Ectodermal cell (in vitro differentiated cells): ENCODE measurements around the gene BTBD19.
"Not testable (repeated sequence)": the region's sequence is repeated elsewhere in the genome, so short reads cannot be mapped to it uniquely, and the experiment has no call there.

Experiments used
- H3K27ac ChIP-seq: 2 replicates; pipeline ENCODE4 v1.7.0; 2013; ENCODE audit warnings: mild to moderate bottlenecking, low read depth, low read length; ENCODE audit not compliant: insufficient read depth, poor library complexity, severe bottlenecking
- H3K27me3 ChIP-seq: 2 replicates; pipeline ENCODE4 v1.7.0; 2013; ENCODE audit warnings: mild to moderate bottlenecking, low read length; ENCODE audit not compliant: insufficient read depth, control insufficient read depth, poor library complexity, severe bottlenecking
- H3K36me3 ChIP-seq: one replicate; pipeline ENCODE4 v1.7.0; 2013; ENCODE audit warnings: low read length; ENCODE audit not compliant: control insufficient read depth, insufficient read depth
- H3K4me1 ChIP-seq: one replicate; pipeline ENCODE4 v1.7.0; 2013; ENCODE audit warnings: low read length; ENCODE audit not compliant: control insufficient read depth, insufficient read depth
- H3K4me3 ChIP-seq: 2 replicates; pipeline ENCODE4 v1.7.0; 2013; ENCODE audit warnings: low read depth, low read length, control low read depth; ENCODE audit not compliant: insufficient read depth
- H3K9me3 ChIP-seq: 2 replicates; pipeline ENCODE4 v1.7.0; 2013; ENCODE audit warnings: mild to moderate bottlenecking, low read length, moderate library complexity; ENCODE audit not compliant: control insufficient read depth
- WGBS, 2 experiments: methylation state at CpG; one replicate each; pipeline ENCODE4 v1.1.7; 2013; ENCODE audit warnings: missing lambda C conversion rate in 2 of 2; 5-methylcytosine and 5-hydroxymethylcytosine counted together

The BTBD19 gene

GRCh38 chr1:44822131-44822701 lies 13.9 kb downstream of the BTBD19 start:
- Histone ChIP-seq H3K27me3 (no peaks in the 10 kb centered on the region), H3K4me3 (no peak overlapping the region), H3K36me3 (no peaks in the 10 kb centered on the region), H3K27ac (no peak overlapping the region), H3K9me3 (no peaks in the 10 kb centered on the region), H3K4me1 (no peaks in the 10 kb centered on the region)
- 90 to 92% methylated on average over 6 of the region's 6 CpGs for WGBS, 2 experiments

- Histone ChIP-seq H3K36me3 (no peaks in the 10 kb centered on the region), H3K27me3 (no peaks in the 10 kb centered on the region), H3K4me3 (no peak overlapping the region), H3K9me3 (no peaks in the 10 kb centered on the region), H3K4me1 (no peaks in the 10 kb centered on the region), H3K27ac (no peak overlapping the region)
- 94 to 95% methylated on average over 15 of the region's 15 CpGs for WGBS, 2 experiments
Observed at GRCh38 chr1:44822981-44823451, 14.7 kb downstream of the BTBD19 start.

- not testable (repeated sequence) for H3K9me3 ChIP-seq, H3K27ac ChIP-seq, H3K4me3 ChIP-seq, H3K27me3 ChIP-seq, H3K36me3 ChIP-seq, H3K4me1 ChIP-seq
- WGBS, 2 experiments: 93 to 94% methylated on average over 6 of the region's 6 CpGs
Observed at GRCh38 chr1:44824392-44824791, 16.1 kb downstream of the BTBD19 start.

- WGBS, 2 experiments: 84 to 85% methylated on average over 24 of the region's 24 CpGs
- no peaks in the 10 kb centered on the region for H3K4me1 ChIP-seq
- no peak overlapping the region for H3K27ac ChIP-seq
- no peaks in the 10 kb centered on the region for H3K9me3 ChIP-seq
- H3K4me3 ChIP-seq: no peak overlapping the region
- no peaks in the 10 kb centered on the region for H3K27me3 ChIP-seq
- H3K36me3 ChIP-seq: no peaks in the 10 kb centered on the region
Observed at GRCh38 chr1:44826375-44827196, 18.3 kb downstream of the BTBD19 start.

- H3K9me3 ChIP-seq: no peaks in the 10 kb centered on the region
- H3K36me3 ChIP-seq: no peaks in the 10 kb centered on the region
- no peaks in the 10 kb centered on the region for H3K4me1 ChIP-seq
- H3K27me3 ChIP-seq: no peaks in the 10 kb centered on the region
- H3K27ac ChIP-seq: no peak overlapping the region
- no peak overlapping the region for H3K4me3 ChIP-seq
- 92 to 93% methylated on average over 28 of the region's 28 CpGs for WGBS, 2 experiments
Observed at GRCh38 chr1:44827197-44828002, 19.1 kb downstream of the BTBD19 start.

- Histone ChIP-seq H3K27ac (no peak overlapping the region), H3K9me3 (no peaks in the 10 kb centered on the region), H3K4me3 (no peak overlapping the region), H3K27me3 (no peaks in the 10 kb centered on the region), H3K4me1 (no peaks in the 10 kb centered on the region), H3K36me3 (no peaks in the 10 kb centered on the region)
- 94 to 95% methylated on average over 21 of the region's 21 CpGs for WGBS, 2 experiments
Observed at GRCh38 chr1:44828003-44828651, 19.8 kb downstream of the BTBD19 start.

- WGBS, 2 experiments: 96 to 97% methylated on average over 15 of the region's 15 CpGs
Observed at GRCh38 chr1:44828841-44829440, 20.6 kb downstream of the BTBD19 start.

GRCh38 chr1:44829506-44830384 lies 21.4 kb downstream of the BTBD19 start:
- WGBS, 2 experiments: 91 to 93% methylated on average over 12 of the region's 12 CpGs
- no peak overlapping the region for H3K4me3 ChIP-seq
- no peak overlapping the region for H3K27ac ChIP-seq
- no peaks in the 10 kb centered on the region for H3K27me3 ChIP-seq
- H3K9me3 ChIP-seq: no peaks in the 10 kb centered on the region
- no peaks in the 10 kb centered on the region for H3K36me3 ChIP-seq
- no peaks in the 10 kb centered on the region for H3K4me1 ChIP-seq

More at GRCh38 chr1:44828841-44829440, 20.6 kb downstream of the BTBD19 start:
- H3K4me1 ChIP-seq: no peaks in the 10 kb centered on the region
- no peak overlapping the region for H3K27ac ChIP-seq
- no peaks in the 10 kb centered on the region for H3K9me3 ChIP-seq
- H3K27me3 ChIP-seq: no peaks in the 10 kb centered on the region
- H3K36me3 ChIP-seq: no peaks in the 10 kb centered on the region
- no peak overlapping the region for H3K4me3 ChIP-seq

- H3K4me1 ChIP-seq: no peaks in the 10 kb centered on the region
- 92 to 93% methylated on average over 10 of the region's 10 CpGs for WGBS, 2 experiments
- no peaks in the 10 kb centered on the region for H3K36me3 ChIP-seq
- no peak overlapping the region for H3K27ac ChIP-seq
- no peaks in the 10 kb centered on the region for H3K27me3 ChIP-seq
- no peaks in the 10 kb centered on the region for H3K9me3 ChIP-seq
- no peak overlapping the region for H3K4me3 ChIP-seq
Observed at GRCh38 chr1:44830900-44831304, 22.6 kb downstream of the BTBD19 start.
